Endothelial cell (in vitro differentiated cells): ENCODE measurements around the gene MTA1. TPM values are rescaled to one million over a fixed set of nuclear protein-coding genes. Genes with fewer than 3 reads are reported as not detected.

Source experiments
- DNase-seq: peaks from one replicate; pipeline ENCODE4 v3.0.0; 2021; ENCODE audit warnings: low spot score
- H3K27ac Mint-ChIP-seq: one replicate; pipeline ENCODE4 v1.8.0; 2021; ENCODE audit warnings: mixed read lengths, inconsistent platforms; ENCODE audit not compliant: unreplicated experiment
- H3K27me3 Mint-ChIP-seq: one replicate; pipeline ENCODE4 v1.8.0; 2021; ENCODE audit warnings: mild to moderate bottlenecking, moderate library complexity, mixed read lengths, inconsistent platforms; ENCODE audit not compliant: unreplicated experiment
- H3K36me3 Mint-ChIP-seq: one replicate; pipeline ENCODE4 v1.8.0; 2021; ENCODE audit warnings: mild to moderate bottlenecking, low read depth, mixed read lengths, inconsistent platforms; ENCODE audit not compliant: unreplicated experiment
- H3K4me1 Mint-ChIP-seq: one replicate; pipeline ENCODE4 v1.8.0; 2021; ENCODE audit warnings: mild to moderate bottlenecking, mixed read lengths, inconsistent platforms; ENCODE audit not compliant: unreplicated experiment
- H3K4me3 Mint-ChIP-seq: one replicate; pipeline ENCODE4 v1.8.0; 2021; ENCODE audit warnings: mild to moderate bottlenecking, mixed read lengths, inconsistent platforms; ENCODE audit not compliant: unreplicated experiment
- H3K9me3 Mint-ChIP-seq: one replicate; pipeline ENCODE4 v1.8.0; 2021; ENCODE audit warnings: mixed read lengths, inconsistent platforms; ENCODE audit not compliant: unreplicated experiment
- CTCF ChIP-seq: fragments of 200-600 bp; sonication (generic); IDR thresholded peaks from one replicate; pipeline ENCODE4 v1.5.0; 2021; ENCODE audit warnings: antibody characterized with exemption; ENCODE audit not compliant: unreplicated experiment
- total RNA-seq: library from RNA; stranded (reverse); fragmentation: NEBNext Ultra II Directional; extraction: Animal tissue kit (Norgen Biotek cat#: 25700); gene quantifications from one replicate; pipeline ENCODE4 v1.2.1, GENCODE V29; 2021; ENCODE audit not compliant: unreplicated experiment

The MTA1 gene
- total RNA-seq, 1 donor from 2014 or later: 150 TPM

GRCh38 chr14:105466531-105467248, 47.1 kb downstream of the MTA1 start:
- Mint-ChIP-seq H3K36me3 (peaks cover 6% of the 10 kb centered on the region), H3K9me3 (no peaks in the 10 kb centered on the region), H3K27ac (no peak overlapping the region), H3K4me3 (no peak overlapping the region), H3K4me1 (no peaks in the 10 kb centered on the region), H3K27me3 (peaks cover 10% of the 10 kb centered on the region)
- TF ChIP-seq CTCF: no peak
- no peak for DNase-seq

- H3K27me3 Mint-ChIP-seq: peaks cover 5% of the 10 kb centered on the region
- H3K36me3 Mint-ChIP-seq: peaks cover 4% of the 10 kb centered on the region
- no peak for DNase-seq
- H3K4me3 Mint-ChIP-seq: no peak overlapping the region
- no peak for TF ChIP-seq CTCF
- H3K9me3 Mint-ChIP-seq: no peaks in the 10 kb centered on the region
- no peak overlapping the region for H3K27ac Mint-ChIP-seq
- no peaks in the 10 kb centered on the region for H3K4me1 Mint-ChIP-seq
These were observed 47.8 kb downstream of the MTA1 start for GRCh38 chr14:105467249-105467941.

- no peaks in the 10 kb centered on the region for H3K9me3 Mint-ChIP-seq
- no peak for DNase-seq
- no peaks in the 10 kb centered on the region for H3K4me1 Mint-ChIP-seq
- H3K36me3 Mint-ChIP-seq: peaks cover 3% of the 10 kb centered on the region
- peaks cover 4% of the 10 kb centered on the region for H3K27me3 Mint-ChIP-seq
- TF ChIP-seq CTCF: no peak
- H3K27ac Mint-ChIP-seq: no peak overlapping the region
- no peak overlapping the region for H3K4me3 Mint-ChIP-seq
These were observed 48.4 kb downstream of the MTA1 start for GRCh38 chr14:105467942-105468471.

GRCh38 chr14:105468621-105469241, 49.1 kb downstream of the MTA1 start:
- peaks cover 4% of the 10 kb centered on the region for H3K27me3 Mint-ChIP-seq
- no peaks in the 10 kb centered on the region for H3K9me3 Mint-ChIP-seq
- H3K27ac Mint-ChIP-seq: no peak overlapping the region
- no peak overlapping the region for H3K4me3 Mint-ChIP-seq
- no peaks in the 10 kb centered on the region for H3K36me3 Mint-ChIP-seq
- no peak for TF ChIP-seq CTCF
- no peak for DNase-seq
- H3K4me1 Mint-ChIP-seq: no peaks in the 10 kb centered on the region
